ENCODE measurements around the gene ZWILCH.
A peak's percentile ranks its signal among the peaks of the same experiment; 100 is the strongest.
"Not testable (repeated sequence)": the region's sequence is repeated elsewhere in the genome, so short reads cannot be mapped to it uniquely, and the experiment has no call there.

Gene ZWILCH

GRCh38 chr15:66488525-66488924 lies 16.6 kb upstream of the ZWILCH start:
- no peak for DNase-seq (ENCODE audit: low read depth in 2 of 2)

GRCh38 chr15:66489179-66489791 lies 15.8 kb upstream of the ZWILCH start:
- DNase-seq (ENCODE audit: low read depth in 2 of 2) = no peak

- DNase-seq (ENCODE audit: low read depth in 2 of 2) = no peak
These were observed 13.3 kb upstream of the ZWILCH start for GRCh38 chr15:66491846-66492245.

DNA sequence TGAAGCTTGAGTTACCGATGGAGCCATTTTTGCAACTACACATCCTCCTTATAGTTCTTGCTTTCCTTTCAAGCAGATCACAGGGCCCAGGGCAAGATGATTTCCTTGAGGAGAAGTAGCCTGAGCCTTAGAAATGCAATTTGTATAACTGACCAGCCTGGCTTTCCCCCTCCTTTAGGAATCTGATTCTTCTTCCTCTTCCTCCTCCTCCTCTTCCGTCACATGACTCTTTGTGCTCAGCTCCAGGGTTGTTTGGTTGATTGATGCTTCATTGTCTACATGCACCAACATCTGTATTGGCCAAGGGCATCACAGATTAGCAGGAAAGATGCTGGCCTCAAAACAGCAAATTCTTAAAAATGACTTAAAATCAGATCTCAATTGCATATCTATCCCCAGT lies 10.9 kb upstream of the ZWILCH start:
- DNase-seq (ENCODE audit: low read depth in 2 of 2) = no peak

- no peak for DNase-seq (ENCODE audit: low read depth in 2 of 2)
These were observed 8.1 kb upstream of the ZWILCH start for GRCh38 chr15:66496951-66497501.

DNA sequence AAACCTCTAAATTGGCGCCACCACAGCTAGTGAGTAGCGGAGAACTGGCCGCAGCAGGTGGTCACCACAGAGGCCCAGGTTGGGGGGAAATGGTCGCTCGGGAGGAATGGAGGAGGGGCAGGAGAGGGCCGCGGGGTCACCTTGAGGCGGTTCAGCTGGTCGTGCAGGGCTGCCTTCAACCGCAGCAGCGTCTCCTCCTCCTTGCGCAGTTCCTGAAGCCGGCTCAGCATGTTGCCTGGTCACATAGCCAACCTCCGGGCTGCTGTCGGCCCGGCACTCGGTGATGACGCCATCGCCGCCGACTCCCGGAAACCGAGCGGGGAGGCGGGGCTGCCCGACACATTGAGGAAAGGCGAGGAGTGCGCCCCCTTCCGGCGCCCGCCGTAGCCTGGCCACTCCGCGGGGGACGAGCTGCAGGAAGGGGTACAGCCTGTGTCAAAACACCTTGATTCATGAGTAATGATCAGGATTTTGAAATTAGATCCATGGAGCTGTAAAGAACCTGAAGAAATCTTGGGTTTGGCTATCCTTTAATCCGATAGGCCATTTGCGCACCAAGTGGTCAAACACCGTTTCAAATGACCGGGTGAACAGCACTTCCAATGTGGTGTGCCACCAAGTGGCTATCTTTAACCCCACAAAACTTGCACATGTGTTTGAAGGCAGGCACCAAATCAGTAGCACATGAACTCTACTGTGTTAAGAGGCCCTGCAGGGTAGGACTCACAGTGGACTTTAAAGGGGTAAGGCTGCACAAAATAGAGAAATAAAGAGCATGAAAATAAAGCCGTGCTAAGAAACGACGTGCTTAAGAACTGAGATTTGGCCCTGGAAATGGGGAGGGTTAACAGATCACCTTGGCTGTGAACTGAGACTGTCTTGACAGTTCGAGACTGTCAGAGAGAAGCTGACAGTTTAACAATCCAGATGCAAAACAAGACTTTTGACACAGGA lies 7.3 kb upstream of the ZWILCH start, which contains the start of gene SNAPC5:
Gene SNAPC5, minus strand, starts transcription at position 261 of the 954 bp plus-strand sequence. Its CDS starts 31 bp downstream, at position 230.
- DNase-seq (ENCODE audit: low read depth in 2 of 2) = peak; percentile 93 to 95

DNA sequence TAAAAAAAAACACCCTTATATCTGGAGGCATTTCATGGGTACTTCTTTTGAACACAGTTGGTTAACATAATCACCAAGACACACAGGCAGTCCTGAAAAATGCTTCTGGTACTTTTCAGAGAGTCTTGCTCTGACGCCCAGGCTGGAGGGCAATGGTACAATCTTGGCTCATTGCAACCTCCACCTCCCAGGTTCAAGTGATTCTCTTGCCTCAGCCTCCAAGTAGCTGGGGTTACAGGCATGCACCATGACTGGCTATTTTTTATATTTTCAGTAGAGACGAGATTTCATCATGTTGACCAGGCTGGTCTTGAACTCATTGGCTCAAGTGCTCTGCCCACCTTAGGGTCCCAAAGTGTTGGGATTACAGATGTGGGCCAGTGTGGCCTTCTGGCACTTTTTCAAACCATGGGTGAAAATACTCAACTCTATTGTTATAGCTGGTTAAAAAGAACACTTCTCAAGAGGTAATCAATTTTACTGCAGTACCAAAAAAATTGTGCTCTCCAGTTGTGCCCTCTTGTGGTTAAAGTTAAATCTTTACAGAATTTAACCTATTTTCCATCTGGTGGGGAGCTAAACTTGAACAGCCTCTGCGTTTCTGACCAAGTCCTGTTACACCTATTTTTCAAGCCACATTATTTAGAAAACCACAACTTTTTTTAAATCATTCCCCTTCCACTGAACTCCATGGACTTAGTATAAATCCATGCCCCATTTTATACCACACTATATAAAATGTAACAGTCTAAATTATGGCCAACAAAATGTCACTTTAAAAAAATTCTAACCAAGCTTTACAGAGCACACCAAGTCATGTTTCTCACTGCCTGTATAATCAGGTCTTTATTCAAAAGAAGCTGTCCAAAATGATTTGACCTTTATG lies 6.4 kb upstream of the ZWILCH start:
- no peak for DNase-seq (ENCODE audit: low read depth in 2 of 2)

DNA sequence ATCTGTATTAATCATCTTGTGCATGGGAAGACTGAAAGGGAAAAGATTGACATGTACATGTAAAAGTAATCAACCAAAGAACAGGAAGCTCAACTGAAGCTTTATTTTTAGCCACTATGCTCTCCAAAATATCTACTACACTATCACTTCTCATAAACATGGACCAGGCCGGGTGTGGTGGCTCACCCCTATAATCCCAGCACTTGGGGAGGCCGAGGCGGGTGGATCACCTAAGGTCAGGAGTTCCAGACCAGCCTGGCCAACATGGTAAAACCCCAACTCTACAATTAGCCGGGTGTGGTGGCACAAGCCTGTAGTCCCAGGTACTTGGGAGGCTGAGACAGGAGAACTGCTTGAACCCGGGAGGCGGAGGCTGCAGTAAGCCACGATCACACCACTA lies 4.8 kb upstream of the ZWILCH start:
- not testable (repeated sequence) for DNase-seq (ENCODE audit: low read depth in 2 of 2)

DNA sequence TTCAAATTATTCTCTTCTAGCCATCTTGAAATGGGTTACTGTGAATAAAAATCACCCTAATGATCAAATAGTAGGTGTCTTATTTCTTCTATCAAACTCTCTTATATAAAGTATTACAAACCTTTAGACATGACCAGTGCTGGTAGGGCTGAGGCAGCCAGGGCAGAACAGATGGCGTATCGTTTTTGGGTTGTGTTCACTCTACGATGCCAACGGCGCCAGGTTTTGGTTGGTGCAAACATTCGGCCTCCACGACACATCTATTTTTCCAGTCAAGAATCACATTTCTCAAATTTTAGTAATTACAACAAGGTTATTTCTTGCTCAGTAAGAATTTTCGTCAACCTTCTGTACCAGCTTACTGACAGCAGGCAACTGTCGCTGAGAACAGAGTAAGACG lies 2.6 kb upstream of the ZWILCH start:
- DNase-seq (ENCODE audit: low read depth in 2 of 2) = no peak

DNA sequence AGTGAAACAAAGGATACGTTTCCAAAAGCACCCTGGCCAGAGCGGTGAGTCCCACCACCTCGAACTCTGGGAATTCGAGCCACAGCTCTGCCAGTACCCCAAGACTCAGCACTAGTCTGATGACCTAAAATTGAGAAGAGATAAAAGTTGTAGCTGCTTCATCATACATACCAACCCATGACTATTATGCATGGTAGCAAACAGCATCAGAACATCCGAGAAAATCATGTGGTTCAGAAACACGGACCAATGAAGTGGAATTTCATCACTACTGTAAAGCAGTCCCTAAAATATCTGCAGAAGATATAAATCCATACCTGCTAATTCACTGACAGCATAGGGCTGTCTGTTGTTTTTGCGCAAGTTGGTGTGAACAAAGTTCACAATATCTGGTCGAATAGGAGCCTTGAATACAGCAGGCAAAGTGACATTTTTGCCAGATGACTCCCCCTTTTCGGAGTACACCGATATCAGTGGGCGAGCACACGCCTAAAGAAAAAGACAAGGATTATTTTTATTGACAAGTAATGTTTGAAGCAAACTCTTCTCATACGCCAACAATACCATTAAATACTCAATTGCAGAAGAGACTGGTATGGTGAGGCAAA lies 2.0 kb upstream of the ZWILCH start:
- DNase-seq (ENCODE audit: low read depth in 2 of 2) = not testable (repeated sequence)

GRCh38 chr15:66503780-66504562 lies 1.2 kb upstream of the ZWILCH start:
- no peak for DNase-seq (ENCODE audit: low read depth in 2 of 2)

DNA sequence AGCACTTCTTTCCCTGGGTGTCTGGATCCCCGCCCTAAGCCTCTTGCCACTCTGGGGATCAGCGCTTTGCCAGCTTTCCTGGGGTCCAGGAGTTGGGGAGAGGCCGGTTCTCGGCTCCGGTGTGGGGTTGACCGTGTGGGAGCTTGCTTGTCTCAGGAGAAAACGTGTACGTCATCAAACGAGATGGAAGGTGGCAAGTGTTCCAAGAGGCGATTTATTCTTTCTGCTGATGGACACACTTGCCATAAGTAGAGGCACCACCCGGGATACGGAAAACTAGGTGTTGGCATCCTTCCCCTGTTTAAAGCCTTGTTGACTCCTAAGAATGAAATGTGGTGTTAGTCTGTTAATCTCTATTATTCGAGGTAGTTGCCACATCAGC lies 295 bp downstream of the ZWILCH start:
- DNase-seq (ENCODE audit: low read depth in 2 of 2) = no peak

GRCh38 chr15:66505818-66506217 lies 692 bp downstream of the ZWILCH start:
- DNase-seq (ENCODE audit: low read depth in 2 of 2) = no peak

DNA sequence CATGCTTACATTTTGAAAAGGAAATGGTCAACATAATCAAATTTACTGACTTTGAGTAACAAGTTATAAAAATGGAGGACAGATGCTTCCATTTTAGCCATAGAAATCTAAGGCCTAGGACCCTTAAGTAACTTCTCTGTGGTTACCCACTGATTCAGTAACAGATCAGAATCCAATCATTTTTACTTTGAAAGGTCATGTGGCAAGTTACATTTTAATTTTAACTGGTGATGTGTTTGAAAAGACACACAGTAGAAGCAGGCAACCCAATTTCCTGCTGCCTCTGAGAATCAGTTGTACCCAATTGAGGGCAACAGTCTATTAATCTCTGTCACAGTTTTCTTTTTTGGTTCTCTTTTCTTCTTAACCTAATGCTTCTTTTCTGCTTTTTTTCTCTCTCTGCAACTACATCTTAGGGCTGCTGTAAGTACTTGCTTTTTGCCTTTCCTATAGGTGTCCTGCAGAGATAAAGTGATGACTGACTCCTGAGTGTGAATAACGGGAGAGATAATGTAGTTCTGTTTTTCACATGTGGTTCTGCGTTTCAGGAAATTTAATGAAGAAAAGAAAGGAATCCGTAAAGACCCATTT lies 3.3 kb downstream of the ZWILCH start:
- DNase-seq (ENCODE audit: low read depth in 2 of 2) = no peak

- no peak for DNase-seq (ENCODE audit: low read depth in 2 of 2)
These were observed 9.5 kb downstream of the ZWILCH start for GRCh38 chr15:66514586-66514985.

DNA sequence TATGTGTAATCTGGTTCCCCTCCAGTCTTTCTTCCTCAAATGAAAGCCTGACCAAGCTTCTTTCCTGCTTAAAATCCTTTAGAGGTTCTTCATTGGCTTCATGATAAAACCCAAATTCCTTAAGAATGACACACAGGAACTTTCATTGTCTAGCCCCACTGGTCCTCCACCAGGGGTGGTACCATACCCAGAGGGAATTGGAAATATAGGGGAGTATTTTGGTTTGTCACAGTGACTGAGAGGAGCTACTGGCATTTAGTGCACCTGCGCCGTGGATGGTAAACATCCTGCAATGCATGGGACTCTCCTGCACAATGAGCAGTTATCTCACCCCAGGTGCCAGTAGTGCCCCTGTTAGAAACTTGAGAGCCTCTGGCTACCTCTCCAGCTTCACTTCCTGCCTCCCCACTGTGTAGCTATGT lies 10.8 kb downstream of the ZWILCH start:
- no peak for DNase-seq (ENCODE audit: low read depth in 2 of 2)

DNA sequence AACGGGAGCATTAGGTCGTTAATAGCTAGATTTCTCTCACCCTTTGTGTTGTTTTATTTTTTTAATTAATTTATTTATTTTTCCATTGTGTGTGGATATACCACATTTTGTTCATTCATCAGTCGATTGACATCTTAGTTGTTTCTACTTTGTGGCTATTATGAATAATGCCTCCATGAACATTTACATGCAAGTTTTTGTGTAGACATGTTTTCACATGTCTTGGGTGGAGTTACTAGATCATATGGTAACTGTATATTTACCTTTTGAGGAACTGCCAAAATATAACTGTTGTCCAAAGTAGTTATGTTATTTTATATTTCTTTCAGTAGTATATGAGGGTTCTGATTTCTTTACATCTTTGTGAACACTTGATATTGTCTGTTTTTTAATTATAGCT lies 18.8 kb downstream of the ZWILCH start:
- no peak for DNase-seq (ENCODE audit: low read depth in 2 of 2)

GRCh38 chr15:66524838-66525237 lies 19.7 kb downstream of the ZWILCH start:
- no peak for DNase-seq (ENCODE audit: low read depth in 2 of 2)

- no peak for DNase-seq (ENCODE audit: low read depth in 2 of 2)
These were observed 29.9 kb downstream of the ZWILCH start for GRCh38 chr15:66535056-66535455.

- no peak for DNase-seq (ENCODE audit: low read depth in 2 of 2)
These were observed 37.8 kb downstream of the ZWILCH start for GRCh38 chr15:66542896-66543295.
